Measurements from ENCODE around the gene CALD1. TPM values are rescaled to one million over a fixed set of nuclear protein-coding genes. Genes with fewer than 3 reads are reported as not detected.
"Not testable (repeated sequence)": the region's sequence is repeated elsewhere in the genome, so short reads cannot be mapped to it uniquely, and the experiment has no call there.

Gene CALD1
- total RNA-seq, 1 experiment from 2014 or later, result 39.9 TPM

DNA sequence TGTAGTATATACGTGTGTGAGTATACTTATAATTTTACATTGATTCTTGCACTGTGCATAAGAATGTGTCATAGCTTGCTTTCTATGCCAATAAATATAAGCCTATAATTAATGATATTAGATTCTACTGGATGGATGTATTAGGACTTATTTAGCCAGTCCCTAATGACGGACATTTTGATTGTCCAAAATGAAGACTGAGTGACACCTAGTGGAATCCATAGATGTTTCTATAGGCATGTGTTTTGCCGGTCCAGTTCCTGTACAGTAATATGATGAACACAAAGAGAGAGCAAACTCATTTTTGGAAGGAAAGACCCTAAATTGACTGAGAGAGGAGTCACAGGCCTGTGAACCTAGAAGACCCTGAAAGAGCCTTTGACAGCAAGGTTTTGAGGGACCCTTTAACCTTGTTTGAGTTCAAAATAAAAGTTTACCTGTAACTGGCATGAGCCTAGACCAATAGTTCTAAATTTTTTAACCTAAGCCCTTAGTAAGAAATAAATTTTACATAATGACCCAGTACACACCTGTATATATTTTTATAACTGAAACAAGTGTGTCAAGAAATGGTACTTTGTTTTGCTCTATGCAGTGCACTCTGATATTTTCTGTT lies 164.5 kb downstream of the CALD1 start:
- DNase-seq (ENCODE audit: extremely low read depth, low read depth), result peak; percentile 24

DNA sequence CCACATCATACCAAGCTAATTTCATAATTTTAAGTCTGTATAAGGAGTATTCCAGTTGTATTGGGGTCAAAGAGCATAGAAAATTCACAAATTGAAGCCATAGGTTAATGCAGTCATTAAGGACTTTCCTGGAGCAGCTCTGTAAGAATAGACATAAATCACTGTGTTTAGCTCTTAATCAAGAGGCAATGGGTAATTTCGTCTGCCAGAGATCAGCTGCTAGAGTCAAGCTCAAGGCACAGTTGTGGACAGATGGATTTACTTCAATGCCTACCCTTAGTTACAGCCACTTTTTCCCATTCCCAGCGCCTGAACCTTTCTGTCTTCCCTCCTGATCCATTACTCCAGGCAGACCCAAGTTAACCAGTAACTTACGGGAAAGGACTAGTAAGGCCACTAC lies 166.3 kb downstream of the CALD1 start:
- no peak for DNase-seq (ENCODE audit: extremely low read depth, low read depth)

DNA sequence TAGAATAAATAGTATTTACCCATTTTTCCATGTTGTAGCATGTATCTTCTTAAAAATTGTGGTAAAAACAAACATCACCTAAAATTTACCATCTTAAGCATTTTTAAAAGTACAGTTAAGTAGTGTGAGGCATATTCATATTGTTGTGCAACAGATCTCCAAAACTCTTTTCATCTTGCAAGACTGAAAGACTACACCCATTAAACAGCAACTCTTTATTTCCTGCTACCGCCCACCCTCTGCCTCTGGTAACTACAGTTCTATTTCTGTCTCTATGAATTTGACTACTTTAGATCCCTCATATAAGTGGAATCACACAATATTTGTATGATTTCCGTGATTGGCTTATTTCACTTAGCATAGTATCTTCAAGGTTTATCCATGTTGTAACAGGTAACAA lies 166.8 kb downstream of the CALD1 start:
- no peak for DNase-seq (ENCODE audit: extremely low read depth, low read depth)

GRCh38 chr7:134947329-134947728 lies 167.9 kb downstream of the CALD1 start:
- no peak for DNase-seq (ENCODE audit: extremely low read depth, low read depth)

DNA sequence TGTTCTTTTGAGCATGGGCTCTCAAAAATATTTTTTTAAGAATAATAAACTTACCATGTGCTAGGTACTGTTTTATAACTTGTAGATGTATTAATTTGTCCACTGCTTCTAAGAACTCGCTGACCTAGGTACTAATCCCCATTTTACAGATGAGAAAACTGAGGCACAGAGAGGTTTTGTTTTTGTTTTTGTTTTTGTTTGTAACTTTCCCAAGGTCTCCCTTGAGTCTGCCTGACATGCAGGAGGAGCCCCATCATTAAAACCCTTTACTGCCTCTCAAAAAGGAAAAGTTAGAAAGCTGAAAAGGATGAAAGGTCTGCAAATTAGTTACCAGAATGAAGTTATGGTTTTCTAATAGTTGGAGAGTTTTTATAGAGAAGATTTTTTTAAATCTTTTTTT lies 168.4 kb downstream of the CALD1 start:
- DNase-seq (ENCODE audit: extremely low read depth, low read depth), result no peak

GRCh38 chr7:134948246-134948645 lies 168.8 kb downstream of the CALD1 start:
- no peak for DNase-seq (ENCODE audit: extremely low read depth, low read depth)

- DNase-seq (ENCODE audit: extremely low read depth, low read depth), result no peak
Observed at GRCh38 chr7:134948736-134949135, 169.3 kb downstream of the CALD1 start.

DNA sequence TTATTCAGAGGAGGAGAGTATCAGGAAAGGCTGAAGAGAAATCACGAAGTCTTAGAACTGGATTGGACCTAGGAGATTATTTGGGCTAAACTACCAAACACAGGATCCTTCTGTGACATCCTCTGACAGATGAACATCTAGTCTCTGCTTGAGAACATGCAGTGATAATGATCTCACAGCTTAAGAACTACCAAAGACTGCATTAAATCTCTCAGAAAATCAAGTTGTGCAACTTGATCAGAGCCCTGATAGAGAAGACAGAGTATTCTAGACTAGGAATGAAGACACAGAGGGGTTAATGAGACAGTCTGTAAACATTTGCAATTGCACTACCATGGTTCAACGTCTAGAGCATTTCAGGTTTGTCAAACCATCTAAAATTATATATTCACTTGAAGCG lies 169.7 kb downstream of the CALD1 start:
- no peak for DNase-seq (ENCODE audit: extremely low read depth, low read depth)

DNA sequence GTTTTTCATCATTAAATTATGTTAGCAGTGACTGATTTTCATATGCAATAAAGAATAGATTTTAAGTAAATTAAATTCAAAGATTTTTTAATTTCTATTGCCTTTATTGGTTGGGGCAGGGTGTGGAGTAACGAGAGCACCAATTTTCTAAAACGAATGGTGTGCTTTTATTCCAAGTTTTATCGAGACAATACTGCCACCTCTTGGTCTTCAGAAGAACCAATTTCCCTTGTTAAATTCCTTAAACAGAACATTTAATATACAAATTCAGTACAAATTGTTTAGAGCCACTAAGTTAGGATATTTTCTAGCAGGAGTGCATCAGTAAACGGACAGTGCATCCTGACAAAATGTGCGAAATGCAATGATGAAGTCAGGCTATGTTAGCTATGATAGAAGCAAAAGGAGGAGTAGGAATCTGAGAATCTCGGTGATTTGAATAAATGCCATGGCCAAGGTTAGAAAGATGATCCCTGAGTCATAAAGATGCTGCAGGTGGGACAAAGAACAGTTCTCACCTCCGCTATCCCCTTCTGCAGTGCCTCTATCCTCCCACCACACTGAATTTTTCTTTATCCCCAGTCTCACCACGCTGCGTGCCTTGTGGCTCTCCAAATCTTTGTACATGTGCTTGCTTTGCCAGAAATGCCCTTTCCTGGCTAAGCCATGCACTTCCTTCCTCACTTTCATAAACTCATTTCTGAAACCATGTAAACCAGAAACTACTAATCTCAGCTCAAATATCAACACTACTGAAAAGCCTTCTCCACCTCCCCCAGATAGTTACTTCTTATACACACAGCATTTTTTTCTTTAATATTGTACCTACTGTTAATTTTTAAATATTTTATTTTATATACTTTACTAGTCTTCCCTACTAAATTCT lies 175.0 kb downstream of the CALD1 start:
- peak; percentile 41 for DNase-seq (ENCODE audit: extremely low read depth, low read depth)

DNA sequence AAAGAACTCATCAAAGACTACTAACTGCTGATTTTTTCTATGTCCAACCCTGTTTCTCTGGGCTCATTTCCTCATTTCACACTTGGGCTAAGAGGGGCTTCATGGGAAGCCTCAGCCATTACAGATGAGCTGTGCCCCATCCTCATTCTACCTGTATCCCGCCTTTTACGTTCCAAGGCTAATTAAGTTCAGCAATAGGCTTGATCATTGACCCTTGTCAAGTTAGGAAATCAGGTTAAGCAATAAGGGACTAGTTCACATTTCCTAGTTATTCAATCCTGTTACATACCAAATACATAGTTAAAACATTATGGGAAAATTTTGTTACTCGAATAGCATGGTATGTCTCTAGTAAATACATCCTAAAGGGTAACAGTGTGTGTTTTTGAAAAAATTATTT lies 177.6 kb downstream of the CALD1 start:
- no peak for DNase-seq (ENCODE audit: extremely low read depth, low read depth)

DNA sequence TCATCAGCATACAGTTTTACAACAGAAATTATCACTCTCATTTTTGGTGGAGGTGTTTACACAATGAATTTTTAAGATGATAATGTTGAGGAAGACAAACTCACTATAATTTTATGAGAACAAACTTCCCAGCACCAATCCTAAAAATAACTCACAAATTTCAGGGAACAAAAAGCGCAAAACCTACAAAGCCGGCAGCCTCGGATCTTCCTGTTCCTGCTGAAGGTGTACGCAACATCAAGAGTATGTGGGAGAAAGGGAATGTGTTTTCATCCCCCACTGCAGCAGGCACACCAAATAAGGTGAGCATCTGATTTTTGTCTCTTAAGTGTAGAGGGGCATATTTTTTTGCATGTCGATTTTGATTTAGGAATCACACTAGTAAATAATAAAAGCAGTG lies 180.4 kb downstream of the CALD1 start:
- DNase-seq (ENCODE audit: extremely low read depth, low read depth), result no peak

DNA sequence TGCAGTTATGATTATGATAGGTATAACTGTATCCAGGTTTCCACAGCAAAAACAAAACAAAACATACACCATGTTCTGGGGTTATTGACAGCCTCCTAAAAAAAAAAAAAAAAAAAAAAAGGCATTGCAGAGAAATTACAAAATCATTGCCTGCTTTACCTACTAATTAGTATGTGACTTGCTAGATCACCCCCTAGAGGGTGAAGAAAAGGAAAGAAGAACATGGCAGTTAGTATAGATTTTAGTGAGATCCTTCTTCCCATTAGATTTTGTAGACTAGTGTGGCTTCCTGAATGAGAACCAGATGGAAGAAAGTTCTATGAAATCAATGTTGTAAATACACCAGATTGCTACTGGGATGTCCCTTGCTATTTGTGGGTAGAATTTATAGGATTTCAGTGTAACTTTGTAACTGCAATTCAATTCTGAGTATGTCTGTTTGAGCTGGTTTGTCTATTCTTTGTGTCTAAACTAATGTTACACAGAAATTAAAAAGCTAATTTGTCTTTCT lies 182.9 kb downstream of the CALD1 start:
- no peak for DNase-seq (ENCODE audit: extremely low read depth, low read depth)

GRCh38 chr7:134963036-134963435 lies 183.6 kb downstream of the CALD1 start:
- no peak for DNase-seq (ENCODE audit: extremely low read depth, low read depth)

GRCh38 chr7:134966691-134967090 lies 187.3 kb downstream of the CALD1 start:
- DNase-seq (ENCODE audit: extremely low read depth, low read depth), result no peak

DNA sequence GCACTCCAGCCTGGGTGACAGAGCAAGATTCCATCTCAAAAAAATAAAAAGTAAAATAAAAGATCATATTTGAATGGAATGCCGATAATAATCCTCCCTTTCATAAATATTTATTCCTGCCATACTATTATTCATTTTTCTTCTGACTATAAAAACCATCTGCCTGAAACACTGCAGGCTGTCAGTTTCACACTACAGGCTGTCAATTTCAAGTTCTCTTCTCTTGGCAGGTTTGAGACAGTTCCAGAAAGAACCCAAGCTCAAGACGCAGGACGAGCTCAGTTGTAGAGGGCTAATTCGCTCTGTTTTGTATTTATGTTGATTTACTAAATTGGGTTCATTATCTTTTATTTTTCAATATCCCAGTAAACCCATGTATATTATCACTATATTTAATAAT lies 188.7 kb downstream of the CALD1 start:
- no peak for DNase-seq (ENCODE audit: extremely low read depth, low read depth)

- not testable (repeated sequence) for DNase-seq (ENCODE audit: extremely low read depth, low read depth)
Observed at GRCh38 chr7:134981645-134982044, 202.2 kb downstream of the CALD1 start.

- no peak for DNase-seq (ENCODE audit: extremely low read depth, low read depth)
Observed at GRCh38 chr7:134985894-134986362, 206.5 kb downstream of the CALD1 start.

DNA sequence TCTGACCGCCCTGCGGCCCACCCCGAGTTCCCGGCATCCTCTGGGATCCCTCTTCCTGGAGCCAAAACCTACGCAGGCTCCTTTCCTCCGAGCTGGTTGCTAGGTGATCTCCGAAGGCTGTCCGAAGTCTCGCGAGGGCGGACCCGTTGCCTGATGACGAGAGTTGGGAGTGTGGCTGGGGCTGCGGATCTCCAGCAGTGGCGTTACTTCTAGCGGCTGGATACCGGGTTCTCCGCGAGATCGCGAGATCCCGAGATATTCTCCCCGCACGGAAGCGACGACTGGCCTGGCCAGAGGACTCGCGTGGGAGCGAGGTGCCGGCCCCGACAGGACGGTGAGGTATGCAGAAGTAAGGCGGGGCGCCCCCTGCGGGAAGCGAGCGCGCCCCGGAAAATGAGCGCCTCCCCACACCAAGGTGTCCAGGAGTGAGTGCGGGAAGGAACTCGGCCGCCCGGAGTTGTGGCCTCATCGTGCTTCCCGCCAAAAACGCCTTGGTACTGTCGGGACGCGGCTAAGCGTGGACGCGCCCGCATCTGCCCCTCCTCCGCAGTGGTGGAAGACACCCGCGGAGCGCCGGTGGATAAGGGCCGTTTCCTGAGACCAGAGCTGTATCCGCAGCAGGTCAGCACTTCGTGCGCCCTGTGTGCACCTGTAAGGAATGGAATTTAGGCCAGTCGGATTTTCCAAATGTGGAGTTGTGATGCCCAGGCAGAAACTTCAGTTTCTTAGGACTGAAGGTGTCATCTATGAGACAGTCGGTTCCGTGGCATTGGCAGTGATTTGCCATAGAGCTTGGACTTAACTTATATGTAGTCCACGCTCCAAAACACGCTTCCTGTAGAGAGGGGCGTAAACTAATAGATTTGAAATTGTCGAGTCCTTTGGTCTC lies 207.2 kb downstream of the CALD1 start, which contains the start of gene AGBL3:
TSS of gene AGBL3 (plus strand) at position 146 of the 889 bp plus-strand sequence. CDS start 1,426 bp downstream, outside the sequence.
- peak; percentile 95 for DNase-seq (ENCODE audit: extremely low read depth, low read depth)

GRCh38 chr7:134988161-134988560 lies 208.7 kb downstream of the CALD1 start:
- DNase-seq (ENCODE audit: extremely low read depth, low read depth), result no peak

DNA sequence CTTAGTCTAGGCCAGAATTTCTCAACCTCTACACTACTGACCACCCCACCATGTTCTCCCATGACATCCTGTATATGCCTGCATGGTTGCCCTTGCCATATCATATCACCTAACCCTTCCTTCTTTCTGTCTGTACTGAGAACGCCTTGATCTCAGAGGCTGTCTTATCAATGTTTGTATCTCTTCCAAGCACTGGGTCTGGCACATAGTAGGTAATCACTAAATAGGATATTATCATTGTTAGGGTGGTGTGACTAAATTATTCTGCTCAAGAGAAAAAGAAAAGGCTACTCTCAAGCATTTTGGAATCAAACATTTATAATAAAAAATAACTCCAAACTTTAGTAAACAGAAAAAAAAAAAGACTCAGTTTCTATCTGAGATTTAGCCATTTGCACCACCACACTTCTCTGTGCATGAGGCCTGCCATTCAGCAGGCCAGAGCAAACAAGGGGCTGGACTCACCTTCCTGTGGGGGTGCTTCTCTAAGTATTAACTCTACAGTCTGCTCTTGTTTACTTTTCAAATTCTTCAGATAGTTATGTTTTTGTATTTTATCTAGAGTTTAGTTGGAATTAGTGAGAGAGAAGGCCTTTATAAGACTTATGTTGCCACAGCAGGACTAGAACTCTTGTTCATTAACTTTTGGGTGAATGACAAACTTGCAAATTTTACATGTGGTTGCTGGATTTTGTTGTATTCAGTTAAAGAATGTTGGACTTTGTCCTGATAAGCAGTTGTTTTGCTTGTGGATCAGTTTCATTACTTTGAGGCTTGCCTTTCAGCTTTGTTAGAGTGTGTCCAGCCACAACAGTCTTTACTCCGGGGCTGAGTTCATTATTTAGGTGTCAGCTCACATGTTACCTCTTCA lies 212.3 kb downstream of the CALD1 start:
- no peak for DNase-seq (ENCODE audit: extremely low read depth, low read depth)

Data from NCI-H460 (cell line).